Upper lobe of left lung (tissue), 6 donors: Measurements from ENCODE around the gene SEC22A. TPM values are rescaled to one million over a fixed set of nuclear protein-coding genes. Genes with fewer than 3 reads are reported as not detected.

Source experiments
- ATAC-seq, 2 donors: fragments of 200-7000 bp; cut with Tn5 transposase; one replicate each; pipeline ENCODE4 v1.9.1; 2022; ENCODE audit warnings: mild to moderate bottlenecking in 2 of 2, moderate library complexity in 2 of 2; ENCODE audit not compliant: low FRiP score in 2 of 2
- DNase-seq, 2 donors: peaks; one replicate each; pipeline ENCODE4 v3.0.0-alpha.2; 2019 to 2020
- H3K27ac ChIP-seq, 4 donors: fragments of 200-600 bp; sonication (generic); one replicate each; pipeline ENCODE4 v1.5.1; 2016 to 2019
- H3K27me3 ChIP-seq, 4 donors: fragments of 200-600 bp; sonication (generic); one replicate each; pipeline ENCODE4 v1.5.1; 2017 to 2019
- H3K36me3 ChIP-seq, 4 donors: fragments of 200-600 bp; sonication (generic); one replicate each; pipeline ENCODE4 v1.5.1; 2016 to 2019
- H3K4me1 ChIP-seq, 4 donors: fragments of 200-600 bp; sonication (generic); one replicate each; pipeline ENCODE4 v1.5.1; 2018 to 2019
- H3K4me3 ChIP-seq, 4 donors: fragments of 200-600 bp; sonication (generic); one replicate each; pipeline ENCODE4 v1.5.1; 2017 to 2019; ENCODE audit warnings: mild to moderate bottlenecking in 2 of 4, moderate library complexity in 1 of 4
- H3K9me3 ChIP-seq, 4 donors: fragments of 200-600 bp; sonication (generic); one replicate each; pipeline ENCODE4 v1.5.1; 2018 to 2019
- EP300 ChIP-seq, 4 donors: sonication (generic); formaldehyde crosslinking; IDR thresholded peaks; one replicate each; pipeline ENCODE4 v1.5.1; 2017; ENCODE audit warnings: antibody characterized with exemption in 4 of 4, control low read depth in 2 of 4
- POLR2A ChIP-seq, 4 donors: fragments of 450-650 bp; IDR thresholded peaks; one replicate each; pipeline ENCODE4 v1.5.1; 2016 to 2017; ENCODE audit warnings: antibody characterized with exemption in 4 of 4, mild to moderate bottlenecking in 2 of 4
- POLR2AphosphoS5 ChIP-seq, 2 donors: sonication (generic); formaldehyde crosslinking; IDR thresholded peaks; one replicate each; pipeline ENCODE4 v1.5.1; 2017; ENCODE audit warnings: antibody characterized with exemption in 2 of 2
- WGBS, 2 donors: methylation state at CpG; one replicate each; pipeline ENCODE4 v1.1.5; 2017 to 2018; 5-methylcytosine and 5-hydroxymethylcytosine counted together
- total RNA-seq, 6 donors: library from RNA; depleted of rRNA in 4 of 6; stranded (reverse); fragments of >200 nt in 4 of 6; gene quantifications; one replicate each; pipeline versions ENCODE4 v1.1.0 to v1.2.1, GENCODE V29; 2016 to 2021
- TF ChIP-seq, protein P1 (sequence below), 6 experiments: fragments of 450-650 bp in 4 of 6; fragments of 200-600 bp in 2 of 6; sonication (generic) in 2 of 6; IDR thresholded peaks; one replicate each; pipeline ENCODE4 v1.5.1; 2016 to 2019; ENCODE audit warnings: antibody characterized with exemption in 6 of 6
- donor health status: DM: no; HTN: no; CAD: no; lungs with moderate emphysema.
- donor health status: DM: no; HTN: yes; CAD: no; lungs with severe emphysema.

SEC22A gene
- total RNA-seq, 6 donors from 2014 or later = 5.5 to 22.5 (median 12.3) TPM

DNA sequence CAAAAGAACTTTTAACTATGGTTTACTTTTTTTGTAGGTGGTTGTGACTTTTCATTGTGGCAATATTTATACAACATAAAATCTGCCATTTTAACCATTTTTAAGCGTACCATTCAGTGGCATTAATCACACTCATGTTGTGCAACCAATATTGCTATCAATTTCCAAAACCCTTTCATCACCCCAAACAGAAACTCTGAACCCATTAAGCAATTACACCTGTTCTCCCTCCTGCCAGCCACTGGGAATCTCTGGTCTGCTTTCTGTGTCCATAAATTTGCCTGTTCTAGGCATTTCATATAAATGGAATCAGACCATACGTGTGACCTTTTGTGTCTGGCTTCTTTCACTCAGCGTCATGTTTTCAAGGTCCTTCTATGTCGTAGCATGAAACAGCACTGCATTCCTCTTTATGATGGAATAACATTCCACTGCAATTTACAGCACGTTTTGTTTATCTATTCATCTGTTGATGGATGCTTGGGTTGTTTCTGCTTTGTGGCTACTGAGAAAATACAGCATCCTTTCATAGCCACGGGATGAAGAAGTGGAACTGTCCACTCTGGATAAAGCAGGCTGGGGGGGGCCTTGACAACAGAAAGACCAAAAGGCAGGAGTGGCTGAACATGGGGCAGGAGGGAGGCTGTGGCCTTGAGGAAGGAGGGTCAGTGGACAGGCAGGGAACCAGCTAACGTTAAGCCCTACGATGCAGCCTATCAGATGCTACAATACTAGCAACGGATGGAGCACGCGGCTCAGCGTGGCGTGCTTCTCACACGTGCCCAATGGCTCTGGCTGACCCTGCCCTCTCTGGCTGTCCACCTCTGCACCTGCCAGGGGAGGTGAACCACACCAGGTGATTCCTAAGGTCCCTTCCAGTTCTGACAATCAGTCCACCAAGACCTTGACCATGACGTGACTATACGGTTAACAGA, 110.9 kb downstream of the SEC22A start:
- H3K27ac ChIP-seq = no peak overlapping the region

DNA sequence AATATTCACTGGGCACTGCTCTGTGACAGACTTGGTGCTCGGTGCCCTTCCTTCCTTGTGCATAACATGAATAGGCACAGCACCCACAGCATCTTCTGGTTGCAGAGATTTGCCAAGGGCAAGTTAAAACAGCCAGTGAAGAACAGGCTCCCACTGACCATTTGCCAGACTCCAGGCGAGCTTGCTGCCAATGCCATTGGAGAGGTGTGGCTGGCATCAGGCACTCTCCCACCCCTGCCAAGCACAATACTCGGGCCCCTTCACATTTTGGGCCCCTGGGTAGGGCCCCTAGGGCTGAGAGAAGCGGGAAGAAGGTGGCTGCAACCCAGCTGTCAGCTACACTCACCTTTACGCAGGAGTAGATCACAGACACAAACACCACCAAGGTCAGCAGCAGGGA, 112.1 kb downstream of the SEC22A start:
- H3K27me3 ChIP-seq = no peaks in the 10 kb centered on the region
- no peaks in the 10 kb centered on the region for H3K36me3 ChIP-seq
- no peak for TF ChIP-seq POLR2A (IDR thresholded peaks at IDR 0.05)
- TF ChIP-seq EP300 (IDR thresholded peaks at IDR 0.05) = no peak
- TF ChIP-seq POLR2AphosphoS5 (IDR thresholded peaks at IDR 0.05) = no peak
- TF ChIP-seq, protein P1, sequence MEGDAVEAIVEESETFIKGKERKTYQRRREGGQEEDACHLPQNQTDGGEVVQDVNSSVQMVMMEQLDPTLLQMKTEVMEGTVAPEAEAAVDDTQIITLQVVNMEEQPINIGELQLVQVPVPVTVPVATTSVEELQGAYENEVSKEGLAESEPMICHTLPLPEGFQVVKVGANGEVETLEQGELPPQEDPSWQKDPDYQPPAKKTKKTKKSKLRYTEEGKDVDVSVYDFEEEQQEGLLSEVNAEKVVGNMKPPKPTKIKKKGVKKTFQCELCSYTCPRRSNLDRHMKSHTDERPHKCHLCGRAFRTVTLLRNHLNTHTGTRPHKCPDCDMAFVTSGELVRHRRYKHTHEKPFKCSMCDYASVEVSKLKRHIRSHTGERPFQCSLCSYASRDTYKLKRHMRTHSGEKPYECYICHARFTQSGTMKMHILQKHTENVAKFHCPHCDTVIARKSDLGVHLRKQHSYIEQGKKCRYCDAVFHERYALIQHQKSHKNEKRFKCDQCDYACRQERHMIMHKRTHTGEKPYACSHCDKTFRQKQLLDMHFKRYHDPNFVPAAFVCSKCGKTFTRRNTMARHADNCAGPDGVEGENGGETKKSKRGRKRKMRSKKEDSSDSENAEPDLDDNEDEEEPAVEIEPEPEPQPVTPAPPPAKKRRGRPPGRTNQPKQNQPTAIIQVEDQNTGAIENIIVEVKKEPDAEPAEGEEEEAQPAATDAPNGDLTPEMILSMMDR (IDR thresholded peaks at IDR 0.05) = no peak
- no peaks in the 10 kb centered on the region for H3K9me3 ChIP-seq
- no peak overlapping the region for H3K27ac ChIP-seq
- no peak overlapping the region for H3K4me3 ChIP-seq
- ATAC-seq (no peak), DNase-seq (no peak)
- WGBS, 2 donors = 64 to 76% methylated on average over 2 to 5 of the region's 5 CpGs
- H3K4me1 ChIP-seq = no peaks in the 10 kb centered on the region

More for the DNA sequence above, 110.9 kb downstream of the SEC22A start:
- TF ChIP-seq, protein P1 (IDR thresholded peaks at IDR 0.05) = no peak
- TF ChIP-seq POLR2AphosphoS5 (IDR thresholded peaks at IDR 0.05) = no peak
- DNase-seq (peak in 1 of 2 donors; percentile 38), ATAC-seq (no peak)
- Histone ChIP-seq H3K36me3 (no peaks in the 10 kb centered on the region), H3K4me1 (no peaks in the 10 kb centered on the region), H3K4me3 (no peak overlapping the region), H3K27me3 (no peaks in the 10 kb centered on the region), H3K9me3 (no peaks in the 10 kb centered on the region)
- 74 to 81% methylated on average over 16 of the region's 16 CpGs for WGBS, 2 donors

DNA sequence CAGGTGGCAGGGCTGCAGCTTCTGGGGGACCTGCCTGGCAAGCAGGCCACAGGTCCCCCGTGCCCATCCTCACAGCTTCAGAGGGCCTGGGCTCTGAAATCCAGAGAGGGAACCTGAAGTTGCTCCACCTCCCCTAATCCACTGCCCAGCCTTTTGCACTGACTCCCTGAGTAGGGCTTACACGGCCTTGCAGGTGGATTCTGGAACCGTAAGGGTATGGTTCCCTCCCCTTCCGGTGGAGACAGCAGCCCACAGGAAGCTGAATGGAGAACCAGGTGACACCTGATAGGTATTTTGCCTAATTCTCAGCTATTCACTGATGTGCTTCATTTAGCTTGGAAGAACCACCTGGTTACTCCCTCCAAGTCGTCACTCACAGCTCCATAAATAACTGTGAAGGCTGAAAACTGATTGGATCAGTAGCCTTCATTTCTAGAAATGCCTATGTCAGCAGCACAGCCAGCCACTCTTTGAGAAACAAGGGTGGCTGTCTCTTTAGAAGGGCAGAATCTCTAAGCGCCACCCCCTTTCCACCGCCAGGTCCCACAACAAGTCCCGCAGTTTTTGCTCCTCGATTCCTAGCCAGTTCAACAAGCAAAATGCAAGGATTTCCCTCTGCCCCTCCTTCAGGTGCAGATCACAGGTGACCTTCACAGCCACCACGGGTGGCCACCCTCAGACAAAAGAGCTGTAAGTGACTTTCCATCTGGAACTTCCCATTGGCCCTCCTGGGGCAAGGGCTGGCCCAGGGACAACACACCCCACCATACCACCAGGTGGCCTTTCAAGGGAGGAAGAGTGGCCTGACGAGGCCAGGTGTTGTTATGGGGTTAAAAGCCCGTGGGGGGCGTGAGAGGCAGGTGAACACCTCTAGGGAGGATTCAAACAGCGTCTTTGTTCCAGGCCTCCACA, 112.9 kb downstream of the SEC22A start:
- no peaks in the 10 kb centered on the region for H3K4me1 ChIP-seq
- H3K36me3 ChIP-seq = no peaks in the 10 kb centered on the region
- no peak overlapping the region for H3K27ac ChIP-seq
- TF ChIP-seq POLR2A (IDR thresholded peaks at IDR 0.05) = no peak
- TF ChIP-seq EP300 (IDR thresholded peaks at IDR 0.05) = no peak
- TF ChIP-seq, protein P1 (IDR thresholded peaks at IDR 0.05) = no peak
- no peak for TF ChIP-seq POLR2AphosphoS5 (IDR thresholded peaks at IDR 0.05)
- H3K4me3 ChIP-seq = no peak overlapping the region
- DNase-seq = no peak
- ATAC-seq = no peak
- no peaks in the 10 kb centered on the region for H3K9me3 ChIP-seq
- H3K27me3 ChIP-seq = no peaks in the 10 kb centered on the region
- 54 to 55% methylated on average over 9 to 14 of the region's 14 CpGs for WGBS, 2 donors

DNA sequence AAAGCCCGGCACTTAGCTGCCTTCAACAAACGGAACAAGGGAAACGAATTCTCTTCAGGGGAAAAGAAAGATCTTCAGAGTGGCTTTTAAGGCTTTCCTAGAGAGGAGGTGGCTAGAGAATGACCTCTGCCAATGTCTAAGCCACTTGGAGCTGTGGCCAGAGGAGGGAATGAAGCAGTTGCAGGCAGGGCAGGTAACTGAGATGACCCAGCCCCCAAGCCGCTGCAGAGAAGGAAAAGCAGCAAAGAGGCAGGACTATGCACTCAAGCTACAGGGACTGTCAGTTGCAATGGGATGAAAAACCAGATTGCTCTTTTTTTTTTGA, 113.5 kb downstream of the SEC22A start:
- no peak for TF ChIP-seq EP300 (IDR thresholded peaks at IDR 0.05)
- TF ChIP-seq POLR2A (IDR thresholded peaks at IDR 0.05) = no peak
- TF ChIP-seq POLR2AphosphoS5 (IDR thresholded peaks at IDR 0.05) = no peak
- TF ChIP-seq, protein P1 (IDR thresholded peaks at IDR 0.05) = no peak
- no peaks in the 10 kb centered on the region for H3K4me1 ChIP-seq
- no peaks in the 10 kb centered on the region for H3K9me3 ChIP-seq
- 36 to 58% methylated on average over 4 of the region's 4 CpGs for WGBS, 2 donors
- no peak overlapping the region for H3K4me3 ChIP-seq
- H3K36me3 ChIP-seq = no peaks in the 10 kb centered on the region
- ATAC-seq = no peak
- H3K27ac ChIP-seq = no peak overlapping the region
- DNase-seq = no peak
- no peaks in the 10 kb centered on the region for H3K27me3 ChIP-seq
